A673 (cell line): Measurements from ENCODE around the gene P2RX1. TPM values are rescaled to one million over a fixed set of nuclear protein-coding genes. Genes with fewer than 3 reads are reported as not detected.

Experiments used
- BruUV-seq: library from RNA; stranded (reverse); fragments of 400-500 nt; replicated peaks from 2 replicates; lab custom pipeline; 2021; lab: Mats Ljungman, UMichigan
- CTCF ChIA-PET: fragments of 300-600 bp; sonication (Branson Sonifier 250); formaldehyde crosslinking; loops from one replicate; lab custom pipeline; 2022; ENCODE audit warnings: antibody characterized with exemption; lab: Charles Lee
- POLR2A ChIA-PET: fragments of 300-600 bp; sonication (Branson Sonifier 250); formaldehyde crosslinking; loops from one replicate; lab custom pipeline; 2022; ENCODE audit warnings: antibody characterized with exemption; ENCODE audit not compliant: low non-redundant PET; lab: Charles Lee
- DNase-seq: peaks from one replicate; pipeline ENCODE4 v3.0.0-alpha.2; 2015; ENCODE audit warnings: low spot score
- H3K27ac ChIP-seq: fragments of 200-600 bp; sonication (generic); 2 replicates; pipeline ENCODE4 v1.5.1; 2016; ENCODE audit warnings: mixed run types, low read depth, mild to moderate bottlenecking, mixed read lengths, antibody characterized with exemption, low read length; ENCODE audit not compliant: poor library complexity, severe bottlenecking
- H3K27me3 ChIP-seq: fragments of 200-600 bp; sonication (generic); replicated peaks from 2 replicates; pipeline ENCODE4 v1.6.1; 2017; ENCODE audit warnings: mixed run types, low read depth, mild to moderate bottlenecking, mixed read lengths, antibody characterized with exemption, low read length; ENCODE audit not compliant: insufficient read depth, poor library complexity
- H3K36me3 ChIP-seq: fragments of 200-600 bp; sonication (generic); 2 replicates; pipeline ENCODE4 v1.6.1; 2016; ENCODE audit warnings: mixed run types, mild to moderate bottlenecking, mixed read lengths, antibody characterized with exemption, low read length; ENCODE audit not compliant: insufficient read depth, poor library complexity, severe bottlenecking
- H3K4me1 ChIP-seq: fragments of 200-600 bp; sonication (generic); 2 replicates; pipeline ENCODE4 v1.6.1; 2017; ENCODE audit warnings: mixed run types, mild to moderate bottlenecking, mixed read lengths, antibody characterized with exemption, low read length; ENCODE audit not compliant: insufficient read depth, poor library complexity, severe bottlenecking
- H3K4me3 ChIP-seq: fragments of 200-600 bp; sonication (generic); 2 replicates; pipeline ENCODE4 v1.5.1; 2016; ENCODE audit warnings: low read depth, mixed run types, mild to moderate bottlenecking, mixed read lengths, low read length; ENCODE audit not compliant: poor library complexity, severe bottlenecking
- H3K9me3 ChIP-seq: fragments of 200-600 bp; sonication (generic); 2 replicates; pipeline ENCODE4 v1.6.1; 2016; ENCODE audit warnings: mixed run types, low read depth, mild to moderate bottlenecking, mixed read lengths, antibody characterized with exemption, low read length; ENCODE audit not compliant: poor library complexity, severe bottlenecking
- EZH2 ChIP-seq: fragments of 200-600 bp; sonication (generic); IDR thresholded peaks from 2 replicates; pipeline ENCODE4 v1.6.1; 2017; ENCODE audit warnings: borderline replicate concordance, low read depth, mild to moderate bottlenecking, mixed read lengths, antibody characterized with exemption, low read length; ENCODE audit not compliant: poor library complexity, severe bottlenecking
- intact Hi-C: fragments of 100-400 bp; cut with micrococcal nuclease; formaldehyde crosslinking; loops from one replicate; pipeline ENCODE4 v1.10.0; 2022; ENCODE audit not compliant: unreplicated experiment
- total RNA-seq: library from RNA; stranded (reverse); gene quantifications from 2 replicates; pipeline ENCODE4 v1.2.3, GENCODE V29; 2021
- TF ChIP-seq, protein P1 (sequence below): fragments of 300-800, 200-600 bp; sonication (generic); conservative IDR thresholded peaks from 2 replicates; pipeline ENCODE4 v1.5.1; 2017; ENCODE audit warnings: low read depth, mild to moderate bottlenecking, antibody characterized with exemption, low read length, moderate library complexity, mixed read lengths

Gene P2RX1
- total RNA-seq, 1 experiment from 2014 or later: 0.24 TPM

DNA sequence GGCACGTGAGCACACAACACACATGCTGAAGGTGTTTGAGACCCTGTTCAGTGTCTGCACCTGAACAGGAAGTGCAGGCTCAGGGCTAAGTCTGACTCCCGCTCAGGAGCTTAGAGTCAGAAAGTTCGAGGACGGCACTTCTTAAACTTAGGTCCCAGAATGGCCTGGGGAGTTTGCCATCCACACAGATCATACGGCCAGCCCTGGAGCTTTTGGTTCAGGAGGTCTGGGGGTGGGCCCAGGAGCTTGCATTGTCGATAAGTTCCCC is 19.4 kb downstream of the P2RX1 start:
- no TSS peak for BruUV-seq
- no peaks in the 10 kb centered on the region for H3K9me3 ChIP-seq
- peaks cover 9% of the 10 kb centered on the region for H3K4me1 ChIP-seq
- no peaks in the 10 kb centered on the region for H3K36me3 ChIP-seq
- ChIA-PET CTCF (interaction anchor here (1.8 kb wide), 1 partner anchor 17 kb away, joined by 5 read pairs; no protein-coding TSS in a partner anchor), POLR2A (interaction anchor here (0.6 kb wide), 1 partner anchor 52 kb away, joined by 3 read pairs; no protein-coding TSS in a partner anchor)
- no peak overlapping the region for H3K4me3 ChIP-seq
- DNase-seq: no peak
- TF ChIP-seq, protein P1, sequence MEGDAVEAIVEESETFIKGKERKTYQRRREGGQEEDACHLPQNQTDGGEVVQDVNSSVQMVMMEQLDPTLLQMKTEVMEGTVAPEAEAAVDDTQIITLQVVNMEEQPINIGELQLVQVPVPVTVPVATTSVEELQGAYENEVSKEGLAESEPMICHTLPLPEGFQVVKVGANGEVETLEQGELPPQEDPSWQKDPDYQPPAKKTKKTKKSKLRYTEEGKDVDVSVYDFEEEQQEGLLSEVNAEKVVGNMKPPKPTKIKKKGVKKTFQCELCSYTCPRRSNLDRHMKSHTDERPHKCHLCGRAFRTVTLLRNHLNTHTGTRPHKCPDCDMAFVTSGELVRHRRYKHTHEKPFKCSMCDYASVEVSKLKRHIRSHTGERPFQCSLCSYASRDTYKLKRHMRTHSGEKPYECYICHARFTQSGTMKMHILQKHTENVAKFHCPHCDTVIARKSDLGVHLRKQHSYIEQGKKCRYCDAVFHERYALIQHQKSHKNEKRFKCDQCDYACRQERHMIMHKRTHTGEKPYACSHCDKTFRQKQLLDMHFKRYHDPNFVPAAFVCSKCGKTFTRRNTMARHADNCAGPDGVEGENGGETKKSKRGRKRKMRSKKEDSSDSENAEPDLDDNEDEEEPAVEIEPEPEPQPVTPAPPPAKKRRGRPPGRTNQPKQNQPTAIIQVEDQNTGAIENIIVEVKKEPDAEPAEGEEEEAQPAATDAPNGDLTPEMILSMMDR: no peak
- no peak for TF ChIP-seq EZH2
- H3K27me3 ChIP-seq: no peaks in the 10 kb centered on the region
- H3K27ac ChIP-seq: no peak overlapping the region
- intact Hi-C loops: no loop called here

DNA sequence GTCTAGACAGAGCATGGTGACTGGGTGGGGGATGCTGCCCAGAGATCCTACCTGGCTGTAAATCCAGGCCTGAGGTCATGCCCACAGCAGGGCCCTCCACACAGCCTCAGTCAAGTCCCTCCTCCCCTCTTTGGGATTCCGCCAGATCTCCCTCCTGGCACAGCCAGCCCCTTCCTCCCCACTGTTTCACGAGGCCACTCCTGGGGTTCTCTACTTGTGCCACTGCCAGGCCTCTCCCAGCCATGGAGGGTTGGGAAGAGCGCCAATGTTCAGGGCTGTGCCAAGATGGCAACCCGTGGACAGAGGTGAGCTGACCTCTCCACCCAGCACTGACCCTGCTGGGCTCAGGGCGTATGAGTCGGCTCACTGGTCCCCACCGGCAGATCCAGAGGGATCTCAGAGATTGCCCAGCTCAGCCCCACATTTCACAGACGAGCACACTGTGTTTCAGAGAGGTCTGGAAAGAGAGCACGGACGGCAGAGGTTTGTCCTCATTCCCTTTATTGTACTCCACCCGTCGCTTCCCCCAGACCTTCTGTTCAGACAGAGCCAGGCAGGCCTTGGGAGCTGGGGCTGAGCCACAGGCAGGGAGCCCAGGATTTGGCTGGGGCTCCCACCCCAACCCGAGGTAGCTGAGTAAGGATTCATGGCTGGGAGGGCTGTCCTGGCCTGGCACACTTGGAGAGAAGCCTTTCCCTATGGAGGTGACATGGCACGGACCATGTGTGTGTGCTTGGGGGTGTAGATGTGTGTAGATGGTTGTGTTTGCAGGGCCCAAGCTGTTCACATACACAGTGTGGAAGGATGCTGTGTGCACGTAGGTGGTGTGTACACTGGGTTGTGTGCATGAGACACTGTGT is 19.9 kb downstream of the P2RX1 start:
- Histone ChIP-seq H3K27me3 (no peaks in the 10 kb centered on the region), H3K27ac (no peak overlapping the region), H3K4me3 (no peak overlapping the region), H3K4me1 (peaks cover 14% of the 10 kb centered on the region), H3K9me3 (no peaks in the 10 kb centered on the region), H3K36me3 (no peaks in the 10 kb centered on the region)
- no TSS peak for BruUV-seq
- TF ChIP-seq EZH2: no peak
- TF ChIP-seq, protein P1: no peak
- intact Hi-C loops: no loop called here
- ChIA-PET CTCF (interaction anchor here (1.8 kb wide), 1 partner anchor 18 kb away, joined by 5 read pairs; no protein-coding TSS in a partner anchor), POLR2A (interaction anchor here (0.6 kb wide), 1 partner anchor 51 kb away, joined by 3 read pairs; no protein-coding TSS in a partner anchor)
- no peak for DNase-seq

GRCh38 chr17:3895354-3895753 is 20.9 kb downstream of the P2RX1 start:
- CTCF ChIA-PET: no interaction called here
- POLR2A ChIA-PET: no interaction called here
- no TSS peak for BruUV-seq
- H3K9me3 ChIP-seq: no peaks in the 10 kb centered on the region
- no peaks in the 10 kb centered on the region for H3K36me3 ChIP-seq
- no peak for DNase-seq
- peaks cover 24% of the 10 kb centered on the region for H3K4me1 ChIP-seq
- H3K27ac ChIP-seq: no peak overlapping the region
- no peak overlapping the region for H3K4me3 ChIP-seq
- no peak for TF ChIP-seq EZH2
- TF ChIP-seq, protein P1: no peak
- H3K27me3 ChIP-seq: no peaks in the 10 kb centered on the region
- intact Hi-C loops: no loop called here
